B cell (primary cell): ENCODE measurements around the gene ELF1. TPM values are rescaled to one million over a fixed set of nuclear protein-coding genes. Genes with fewer than 3 reads are reported as not detected.
"Not testable (repeated sequence)": the region's sequence is repeated elsewhere in the genome, so short reads cannot be mapped to it uniquely, and the experiment has no call there.

Source experiments
- ATAC-seq: fragments of 200-7000 bp; cut with Tn5 transposase; one replicate; pipeline ENCODE4 v1.10.0; 2021; ENCODE audit warnings: low read depth, mild to moderate bottlenecking, moderate number of reproducible peaks, moderate library complexity
- CTCF ChIA-PET: fragments of 350-600 bp; sonication (Branson Sonifier 250); formaldehyde crosslinking; loops from one replicate; lab custom pipeline; 2021; ENCODE audit warnings: antibody characterized with exemption, inconsistent platforms; lab: Charles Lee
- POLR2A ChIA-PET: fragments of 350-600 bp; sonication (Branson Sonifier 250); formaldehyde crosslinking; loops from one replicate; lab custom pipeline; 2021; ENCODE audit warnings: antibody characterized with exemption; lab: Charles Lee
- DNase-seq: peaks from one replicate; pipeline ENCODE4 v3.0.0; 2013
- H2AFZ ChIP-seq: 2 replicates; pipeline ENCODE4 v1.6.1; 2012; ENCODE audit warnings: mild to moderate bottlenecking, low read depth, low read length; ENCODE audit not compliant: insufficient read depth, poor library complexity, severe bottlenecking
- H3K27ac ChIP-seq, 2 donors: 1 replicate in 1 of 2; 2 replicates in 1 of 2; pipeline ENCODE4 v1.5.1; 2012 to 2013; ENCODE audit warnings: low read length in 2 of 2, mild to moderate bottlenecking in 2 of 2, moderate library complexity in 1 of 2
- H3K27me3 ChIP-seq, 4 experiments: fragments of 200-600 bp in 1 of 4; sonication (generic) in 1 of 4; replicated peaks in 1 of 4; 1 replicate in 2 of 4; 2 replicates in 2 of 4; pipeline versions ENCODE4 v1.6.1 to v1.7.0; 2013 to 2016; ENCODE audit warnings: low read length in 3 of 4, mild to moderate bottlenecking in 2 of 4, mixed read lengths in 1 of 4, moderate library complexity in 1 of 4; ENCODE audit not compliant: insufficient read depth in 4 of 4, control insufficient read depth in 3 of 4; ENCODE audit errors: control extremely low read depth in 1 of 4
- H3K36me3 ChIP-seq, 2 experiments: replicated peaks in 1 of 2; 1 replicate in 1 of 2; 2 replicates in 1 of 2; pipeline versions ENCODE4 v1.6.1 to v1.7.1; 2013; ENCODE audit warnings: low read length in 1 of 2; ENCODE audit not compliant: insufficient read depth in 2 of 2, control insufficient read depth in 1 of 2; ENCODE audit errors: control extremely low read depth in 1 of 2, extremely low read depth in 1 of 2
- H3K4me1 ChIP-seq, 2 donors: fragments of 200-600 bp in 1 of 2; sonication (generic) in 1 of 2; 1 replicate in 1 of 2; 2 replicates in 1 of 2; pipeline versions ENCODE4 v1.5.1 to v1.6.1; 2013 to 2017; ENCODE audit warnings: low read length in 2 of 2; ENCODE audit not compliant: control insufficient read depth in 2 of 2, insufficient read depth in 2 of 2
- H3K4me2 ChIP-seq: replicated peaks from 2 replicates; pipeline ENCODE3; 2012; ENCODE audit warnings: mild to moderate bottlenecking, low read depth, low read length; ENCODE audit not compliant: poor library complexity, severe bottlenecking
- H3K4me3 ChIP-seq, 5 experiments: fragments of 200-600 bp in 1 of 5; sonication (generic) in 1 of 5; 1 replicate in 3 of 5; 2 replicates in 2 of 5; pipeline versions ENCODE4 v1.5.1 to v1.7.0; 2011 to 2016; ENCODE audit warnings: low read length in 4 of 5, mild to moderate bottlenecking in 4 of 5, low read depth in 2 of 5, control low read depth in 1 of 5, moderate library complexity in 1 of 5; ENCODE audit not compliant: insufficient read depth in 1 of 5; ENCODE audit errors: control extremely low read depth in 1 of 5, extremely low read depth in 1 of 5
- H3K79me2 ChIP-seq: fragments of 200-600 bp; sonication (generic); one replicate; pipeline ENCODE4 v1.6.0; 2016; ENCODE audit warnings: low read length; ENCODE audit not compliant: control insufficient read depth, insufficient read depth
- H3K9ac ChIP-seq: fragments of 200-600 bp; sonication (generic); 2 replicates; pipeline ENCODE4 v1.6.1; 2017; ENCODE audit warnings: mild to moderate bottlenecking, low read length, moderate library complexity
- H3K9me3 ChIP-seq, 3 donors: one replicate each; pipeline versions ENCODE4 v1.6.1 to v1.7.1; 2013; ENCODE audit warnings: low read length in 2 of 3; ENCODE audit not compliant: control insufficient read depth in 2 of 3, insufficient read depth in 1 of 3; ENCODE audit errors: control extremely low read depth in 1 of 3
- H4K20me1 ChIP-seq: 2 replicates; pipeline ENCODE4 v1.6.0; 2012; ENCODE audit warnings: mild to moderate bottlenecking, low read length; ENCODE audit not compliant: insufficient read depth, control insufficient read depth, poor library complexity, severe bottlenecking
- H3K27ac Mint-ChIP-seq: one replicate; pipeline ENCODE4 v1.8.0; 2021; ENCODE audit warnings: mixed read lengths
- H3K27me3 Mint-ChIP-seq: one replicate; pipeline ENCODE4 v1.8.0; 2021; ENCODE audit warnings: mixed read lengths
- H3K4me1 Mint-ChIP-seq: one replicate; pipeline ENCODE4 v1.8.0; 2021; ENCODE audit warnings: mixed read lengths
- H3K4me3 Mint-ChIP-seq: one replicate; pipeline ENCODE4 v1.8.0; 2021; ENCODE audit warnings: mixed read lengths
- H3K9me3 Mint-ChIP-seq: one replicate; pipeline ENCODE4 v1.8.0; 2022; ENCODE audit warnings: mixed read lengths; ENCODE audit not compliant: insufficient read depth
- CTCF ChIP-seq: fragments of 200-600 bp; IDR thresholded peaks from one replicate; pipeline ENCODE4 v1.8.0; 2022; ENCODE audit warnings: antibody characterized with exemption, mild to moderate bottlenecking
- EZH2 ChIP-seq: IDR thresholded peaks from 2 replicates; pipeline ENCODE4 v1.6.1; 2012; ENCODE audit warnings: borderline replicate concordance, low read depth, mild to moderate bottlenecking, moderate library complexity, low read length; ENCODE audit not compliant: insufficient read depth, poor library complexity, severe bottlenecking
- WGBS: methylation state at CpG from one replicate; pipeline ENCODE4 v1.1.5; 2013; ENCODE audit warnings: missing lambda C conversion rate; ENCODE audit not compliant: insufficient coverage; 5-methylcytosine and 5-hydroxymethylcytosine counted together
- intact Hi-C: fragments of 100-400 bp; cut with micrococcal nuclease; formaldehyde crosslinking; loops from one replicate; pipeline ENCODE4 v1.10.0; 2022
- polyA plus RNA-seq: library from polyadenylated mRNA; depleted of rRNA; stranded (reverse); fragments of >200 nt; gene quantifications from 2 replicates; pipeline ENCODE4 v1.2.3, GENCODE V29; 2012
- total RNA-seq, 2 donors: library from RNA; stranded (reverse); fragments of 120-200 nt in 1 of 2; gene quantifications; 1 replicate in 1 of 2; 2 replicates in 1 of 2; pipeline versions ENCODE4 v1.2.3 to v1.2.4, GENCODE V29; 2013 to 2022

Gene ELF1
- total and polyA plus RNA-seq, 2 donors (not counting 1 experiment from before 2014, with no cell fraction given) = 62.0 to 186 TPM

DNA sequence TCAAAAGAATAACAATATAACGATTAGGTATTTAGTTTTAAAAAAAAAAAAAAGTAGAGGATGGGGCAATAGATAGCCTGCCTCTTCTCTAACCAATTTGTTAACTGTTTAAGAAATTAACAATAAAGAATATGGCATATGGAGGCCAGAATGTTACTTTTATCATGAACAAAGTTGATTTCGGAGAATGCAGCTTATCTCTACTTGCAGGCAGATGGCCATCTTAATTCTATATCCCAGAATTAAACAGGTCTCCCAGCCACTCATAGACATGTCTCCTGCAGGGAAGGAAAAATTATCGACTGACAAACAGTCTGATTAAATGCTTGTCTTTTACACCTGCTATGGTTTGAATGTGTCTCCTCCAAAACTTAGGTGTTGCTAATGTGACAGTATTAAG, 133.1 kb downstream of the ELF1 start:
- no CpG with 5 or more reads among the region's 3 CpGs for WGBS
- Mint-ChIP-seq H3K9me3 (peaks cover 8% of the 10 kb centered on the region), H3K4me1 (peaks cover 1% of the 10 kb centered on the region), H3K27me3 (no peaks in the 10 kb centered on the region), H3K27ac (no peak overlapping the region), H3K4me3 (no peak overlapping the region)
- peaks cover 3 to 7% of the 10 kb centered on the region in 2 experiments for H3K36me3 ChIP-seq
- H3K27ac ChIP-seq = no peak overlapping the region
- no peaks in the 10 kb centered on the region for H3K4me1 ChIP-seq
- H3K9ac ChIP-seq = no peak overlapping the region
- no peaks in the 10 kb centered on the region for H3K27me3 ChIP-seq
- H3K79me2 ChIP-seq = peaks cover 10% of the 10 kb centered on the region
- no peak for DNase-seq
- CTCF ChIA-PET = no interaction called here
- no peak overlapping the region for H3K4me3 ChIP-seq
- H4K20me1 ChIP-seq = no peaks in the 10 kb centered on the region
- intact Hi-C loops = no loop called here
- TF ChIP-seq CTCF = no peak
- TF ChIP-seq EZH2 = no peak
- no peak overlapping the region for H2AFZ ChIP-seq
- no peak overlapping the region for H3K4me2 ChIP-seq
- no peak for ATAC-seq
- POLR2A ChIA-PET = no interaction called here
- peaks cover 0 to 17% (median 2%) of the 10 kb centered on the region in 3 donors for H3K9me3 ChIP-seq

- Histone ChIP-seq H3K36me3 (peaks cover 7 to 14% of the 10 kb centered on the region in 2 experiments), H3K9me3 (peaks cover 1 to 34% (median 18%) of the 10 kb centered on the region in 3 donors), H3K79me2 (peaks cover 16% of the 10 kb centered on the region)
- H3K4me1 Mint-ChIP-seq, H3K4me2 ChIP-seq, intact Hi-C loops, H2AFZ ChIP-seq, H3K4me3 Mint-ChIP-seq, ATAC-seq, POLR2A ChIA-PET, H4K20me1 ChIP-seq, DNase-seq, H3K27ac Mint-ChIP-seq, H3K27me3 ChIP-seq, H3K4me3 ChIP-seq, H3K27ac ChIP-seq, H3K27me3 Mint-ChIP-seq, H3K4me1 ChIP-seq, CTCF ChIA-PET, H3K9ac ChIP-seq: not testable (repeated sequence)
- no CpG with 5 or more reads among the region's 1 CpG for WGBS
- peaks cover 17% of the 10 kb centered on the region for H3K9me3 Mint-ChIP-seq
Observed at GRCh38 chr13:40884175-40884574, 134.9 kb downstream of the ELF1 start.

Other genes with a start within 250 kb of the ELF1 start
- 29.7 and 34.4 TPM in 2 replicates for gene MRPS31, start 248.1 kb downstream of the ELF1 start, total RNA-seq
- 20.5 and 22.0 TPM in 2 replicates for gene MRPS31, start 248.1 kb downstream of the ELF1 start, polyA plus RNA-seq
- gene SLC25A15, start 229.7 kb downstream of the ELF1 start, total RNA-seq = 3.8 and 4.5 TPM in 2 replicates
- 1.9 and 2.4 TPM in 2 replicates for gene SLC25A15, start 229.7 kb downstream of the ELF1 start, polyA plus RNA-seq
- 10.4 and 10.6 TPM in 2 replicates for gene WBP4, start 42.2 kb upstream of the ELF1 start, total RNA-seq
- gene WBP4, start 42.2 kb upstream of the ELF1 start, polyA plus RNA-seq = 1.8 and 3.7 TPM in 2 replicates
- 8.5 and 8.8 TPM in 2 replicates for gene KBTBD6, start 113.5 kb upstream of the ELF1 start, total RNA-seq
- gene KBTBD6, start 113.5 kb upstream of the ELF1 start, polyA plus RNA-seq = 0.63 and 1.1 TPM in 2 replicates
- 8.4 and 9.2 TPM in 2 replicates for gene KBTBD7, start 175.3 kb upstream of the ELF1 start, total RNA-seq
- gene KBTBD7, start 175.3 kb upstream of the ELF1 start, polyA plus RNA-seq = 0.73 and 1.2 TPM in 2 replicates
- gene MTRF1, start 244.3 kb upstream of the ELF1 start, total RNA-seq = 29.8 and 36.0 TPM in 2 replicates
- 24.4 and 35.1 TPM in 2 replicates for gene MTRF1, start 244.3 kb upstream of the ELF1 start, polyA plus RNA-seq